ENCODE measurements around the gene RBFOX2.

RBFOX2 gene

DNA sequence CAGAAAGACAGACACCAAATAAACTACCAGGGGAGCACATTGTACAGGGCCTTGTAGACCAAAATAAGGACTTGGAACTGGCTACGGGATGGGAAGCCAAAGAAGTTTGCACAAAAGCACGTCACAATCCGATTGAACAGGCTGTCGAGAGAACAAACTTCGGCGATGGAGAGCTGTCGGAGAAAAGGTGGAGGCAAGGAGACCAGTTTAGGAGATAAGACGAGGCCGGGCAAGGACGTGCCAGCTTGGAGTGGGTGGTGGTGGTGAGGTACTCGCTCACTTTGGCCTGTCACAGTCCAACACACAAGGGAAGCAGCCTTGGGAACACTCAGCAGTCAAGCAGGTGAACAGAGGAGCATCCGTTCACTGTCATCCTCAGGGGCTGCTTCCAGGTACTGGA lies 291.9 kb downstream of the RBFOX2 start:
- no peak for DNase-seq (ENCODE audit: extremely low read depth, low read depth)
- no peak for TF ChIP-seq CTCF (IDR thresholded peaks at IDR 0.05; ENCODE audit: low read depth, low read length)

DNA sequence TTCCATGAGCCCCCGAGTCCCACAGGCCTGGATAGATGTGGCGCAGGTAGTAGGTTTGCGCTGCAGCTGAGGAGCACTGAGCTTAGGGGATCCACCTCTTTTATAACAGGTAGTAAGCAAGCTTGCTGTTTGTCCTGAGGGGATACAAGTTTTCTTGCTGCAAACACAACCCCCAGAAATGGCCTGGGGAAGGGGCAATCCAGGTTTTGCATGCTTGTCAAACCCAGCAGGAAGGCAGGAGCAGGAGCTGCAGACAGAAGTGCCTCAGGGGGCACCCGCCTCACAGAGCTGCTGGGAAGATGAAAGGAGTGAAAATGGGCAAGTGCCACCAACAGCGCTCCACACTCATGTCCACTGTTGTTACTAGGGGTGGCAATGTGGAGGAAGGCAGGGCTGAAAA lies 292.5 kb downstream of the RBFOX2 start:
- DNase-seq (ENCODE audit: extremely low read depth, low read depth) = no peak
- TF ChIP-seq CTCF (IDR thresholded peaks at IDR 0.05; ENCODE audit: low read depth, low read length) = no peak

- no peak for DNase-seq (ENCODE audit: extremely low read depth, low read depth)
- no peak for TF ChIP-seq CTCF (IDR thresholded peaks at IDR 0.05; ENCODE audit: low read depth, low read length)
These were observed 293.1 kb downstream of the RBFOX2 start for GRCh38 chr22:35735542-35735941.

GRCh38 chr22:35734517-35734827 lies 294.2 kb downstream of the RBFOX2 start:
- no peak for DNase-seq (ENCODE audit: extremely low read depth, low read depth)
- TF ChIP-seq CTCF (IDR thresholded peaks at IDR 0.05; ENCODE audit: low read depth, low read length) = no peak

GRCh38 chr22:35733791-35734516 lies 294.7 kb downstream of the RBFOX2 start:
- DNase-seq (ENCODE audit: extremely low read depth, low read depth) = no peak
- no peak for TF ChIP-seq CTCF (IDR thresholded peaks at IDR 0.05; ENCODE audit: low read depth, low read length)

DNA sequence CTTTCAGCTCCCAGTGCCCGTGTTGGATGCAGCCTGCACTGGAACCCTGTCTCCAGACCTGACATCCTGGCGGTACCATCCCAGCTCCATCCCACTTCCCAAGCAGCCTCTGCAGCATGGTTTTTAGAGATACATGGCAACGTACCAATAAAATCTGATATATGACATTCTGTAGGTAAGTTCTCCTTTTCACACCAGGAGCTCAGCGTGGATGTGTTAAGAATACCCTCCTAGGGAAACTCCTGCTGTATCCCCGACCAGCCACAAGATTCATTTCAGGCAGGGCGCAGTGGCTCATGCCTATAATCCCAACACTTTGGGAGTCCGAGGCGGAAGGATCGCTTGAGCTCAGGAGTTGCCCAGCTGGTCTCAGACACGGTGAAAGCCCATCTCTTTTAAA lies 295.6 kb downstream of the RBFOX2 start:
- TF ChIP-seq CTCF (IDR thresholded peaks at IDR 0.05; ENCODE audit: low read depth, low read length) = no peak
- no peak for DNase-seq (ENCODE audit: extremely low read depth, low read depth)

GRCh38 chr22:35732116-35732515 lies 296.5 kb downstream of the RBFOX2 start:
- no peak for DNase-seq (ENCODE audit: extremely low read depth, low read depth)
- TF ChIP-seq CTCF (IDR thresholded peaks at IDR 0.05; ENCODE audit: low read depth, low read length) = no peak

Data from AG09319 (cell line).